Transverse colon (tissue), 4 donors: ENCODE measurements around the gene PDZRN3. TPM values are rescaled to one million over a fixed set of nuclear protein-coding genes. Genes with fewer than 3 reads are reported as not detected.

Source experiments
- DNase-seq: peaks from one replicate; pipeline ENCODE4 v3.0.0-alpha.2; 2019
- H3K27ac ChIP-seq, 4 donors: fragments of 200-600 bp; sonication (generic); 2 replicates each; pipeline ENCODE4 v1.5.1; 2016 to 2018; ENCODE audit warnings: inconsistent platforms in 4 of 4
- H3K27me3 ChIP-seq: fragments of 200-600 bp; sonication (generic); 2 replicates; pipeline ENCODE4 v1.5.1; 2017; ENCODE audit warnings: inconsistent platforms
- H3K36me3 ChIP-seq, 4 donors: fragments of 200-600 bp; sonication (generic); 2 replicates each; pipeline ENCODE4 v1.5.1; 2017 to 2019; ENCODE audit warnings: inconsistent platforms in 4 of 4
- H3K4me1 ChIP-seq, 4 donors: fragments of 200-600 bp; sonication (generic); 2 replicates each; pipeline ENCODE4 v1.5.1; 2017 to 2020; ENCODE audit warnings: inconsistent platforms in 4 of 4
- H3K4me3 ChIP-seq, 4 donors: fragments of 200-600 bp; sonication (generic); 1 replicate in 1 of 4; 2 replicates in 3 of 4; pipeline versions ENCODE4 v1.5.1 to v1.6.1; 2017 to 2019; ENCODE audit warnings: inconsistent platforms in 4 of 4
- H3K9me3 ChIP-seq, 2 donors: fragments of 200-600 bp; sonication (generic); 2 replicates each; pipeline ENCODE4 v1.5.1; 2017 to 2019; ENCODE audit warnings: inconsistent platforms in 2 of 2
- CTCF ChIP-seq, 5 experiments: fragments of 200-600 bp in 3 of 5; fragments of 450-650 bp in 2 of 5; sonication (generic) in 3 of 5; IDR thresholded peaks; 1 replicate in 2 of 5; 2 replicates in 3 of 5; pipeline ENCODE4 v1.5.1; 2016 to 2017; ENCODE audit warnings: antibody characterized with exemption in 5 of 5, inconsistent platforms in 3 of 5, mild to moderate bottlenecking in 2 of 5, moderate library complexity in 1 of 5
- EP300 ChIP-seq: sonication (generic); formaldehyde crosslinking; IDR thresholded peaks from one replicate; pipeline ENCODE4 v1.6.1; 2017; ENCODE audit warnings: antibody characterized with exemption, low read depth
- POLR2A ChIP-seq: fragments of 450-650 bp; IDR thresholded peaks from one replicate; pipeline ENCODE4 v1.6.1; 2016; ENCODE audit warnings: antibody characterized with exemption, mild to moderate bottlenecking, moderate library complexity
- POLR2AphosphoS5 ChIP-seq, 3 donors: sonication (generic); formaldehyde crosslinking; IDR thresholded peaks; one replicate each; pipeline ENCODE4 v1.6.1; 2016; ENCODE audit warnings: antibody characterized with exemption in 3 of 3
- WGBS, 2 donors: methylation state at CpG; one replicate each; pipeline ENCODE4 v1.1.5; 2018; ENCODE audit warnings: low coverage in 1 of 2; 5-methylcytosine and 5-hydroxymethylcytosine counted together
- in situ Hi-C, 4 donors: fragments of 200-750 bp; cut with MboI; loops; one replicate each; pipeline versions ENCODE4 v1.15.0 to v1.15.1; 2017; ENCODE audit warnings: low sequenced_read_pairs in 3 of 4, low pct_ligation_motif_present in 1 of 4, low pct_unique_long_range_greater_than_20kb in 1 of 4
- intact Hi-C: fragments of 100-400 bp; cut with DNase I; formaldehyde crosslinking; loops from one replicate; pipeline ENCODE4 v1.15.1; 2023; ENCODE audit warnings: low total_unique reads
- total RNA-seq, 4 donors: library from RNA; depleted of rRNA; stranded (reverse); fragments of >200 nt; gene quantifications; one replicate each; pipeline ENCODE4 v1.1.0, GENCODE V29; 2016

The PDZRN3 gene
- 100 to 1,000 TPM in 2 of 4 donors, 10 to 100 TPM in 2; 31.9 to 191 (median 75.3) TPM for total RNA-seq

DNA sequence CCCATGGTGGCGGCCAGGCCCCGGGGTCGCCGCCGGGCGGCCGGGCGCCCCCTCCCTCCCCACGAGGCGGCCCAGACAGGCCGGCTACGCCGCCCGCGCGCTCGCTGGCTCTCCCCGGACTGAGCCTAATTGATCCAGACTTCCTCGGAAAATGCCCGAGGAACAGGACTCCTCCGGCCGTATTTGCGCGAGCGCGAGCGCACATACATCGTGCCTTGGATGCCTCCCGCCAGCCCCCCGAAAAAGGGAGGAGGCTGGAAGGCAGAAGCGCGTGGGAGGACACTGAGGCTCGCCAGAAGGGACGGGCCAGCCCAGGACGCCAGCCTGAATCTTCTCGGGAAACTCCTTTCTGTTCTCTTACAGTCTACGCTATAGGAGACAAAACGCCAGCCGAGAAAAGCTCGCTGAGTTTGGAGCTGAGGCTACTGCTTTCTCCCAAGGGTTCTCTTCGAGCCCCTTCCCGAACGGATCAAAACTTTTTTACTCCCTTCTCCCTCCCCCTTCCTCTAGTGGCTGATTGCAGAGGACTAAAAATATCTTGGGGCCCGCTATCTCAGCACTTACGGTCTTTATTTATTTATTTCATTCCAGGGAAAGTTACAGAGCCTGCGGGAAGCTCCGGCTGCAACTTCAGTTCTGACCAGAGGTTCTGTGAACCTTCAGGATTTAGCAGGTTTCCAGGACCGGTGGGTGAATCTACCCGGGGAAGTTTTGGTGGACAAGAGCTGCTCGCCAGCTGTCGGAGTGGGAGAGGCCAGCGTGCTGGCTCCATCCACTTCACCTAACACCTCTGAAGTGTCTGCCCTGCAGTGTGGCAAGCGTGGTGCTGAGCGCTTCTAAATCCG is at the start of gene PDZRN3:
Gene PDZRN3 (minus strand): TSS at position 121 of the 845 bp plus-strand sequence.
- no peaks in the 10 kb centered on the region for H3K36me3 ChIP-seq
- H3K4me3 ChIP-seq: peak within 1 kb of the TSS; percentile 72 to 81 (median 75)
- WGBS, 2 donors: 4% methylated on average over 30 of the region's 55 CpGs; no CpG with 5 or more reads in 1 of the 2 donors
- intact Hi-C loops: loop anchor here (2.0 to 10.0 kb wide), 4 partner anchors 102 to 220 kb away; no protein-coding TSS in a partner anchor
- H3K4me1 ChIP-seq: peaks cover 0 to 23% (median 17%) of the 10 kb centered on the region in 4 donors
- peak within 1 kb of the TSS; percentile 86 to 93 (median 90) for H3K27ac ChIP-seq
- TF ChIP-seq CTCF (IDR thresholded peaks at IDR 0.05): peak in 1 of 5 experiments; percentile 12
- no peak for TF ChIP-seq EP300
- peak; percentile 60 to 80 (median 69) for TF ChIP-seq POLR2AphosphoS5 (IDR thresholded peaks at IDR 0.05)
- TF ChIP-seq POLR2A: no peak
- in situ Hi-C loops: loop anchor here in 1 of 4 donors (25.0 kb wide), 1 partner anchor 113 kb away; no protein-coding TSS in a partner anchor
- no peaks in the 10 kb centered on the region for H3K27me3 ChIP-seq
- H3K9me3 ChIP-seq: no peaks in the 10 kb centered on the region
- peak; percentile 65 for DNase-seq

GRCh38 chr3:73674280-73674679 is 49.5 kb upstream of the PDZRN3 start:
- Histone ChIP-seq H3K27me3 (no peaks in the 10 kb centered on the region), H3K4me3 (no peak overlapping the region), H3K4me1 (no peaks in the 10 kb centered on the region), H3K9me3 (no peaks in the 10 kb centered on the region), H3K36me3 (no peaks in the 10 kb centered on the region), H3K27ac (no peak overlapping the region)
- intact Hi-C loops (no loop called here), in situ Hi-C loops (no loop called here)
- WGBS, 2 donors: 76 to 96% methylated on average over 3 to 5 of the region's 5 CpGs
- no peak for DNase-seq
- no peak for TF ChIP-seq CTCF (IDR thresholded peaks at IDR 0.05)
- no peak for TF ChIP-seq EP300
- no peak for TF ChIP-seq POLR2AphosphoS5 (IDR thresholded peaks at IDR 0.05)
- TF ChIP-seq POLR2A: no peak

DNA sequence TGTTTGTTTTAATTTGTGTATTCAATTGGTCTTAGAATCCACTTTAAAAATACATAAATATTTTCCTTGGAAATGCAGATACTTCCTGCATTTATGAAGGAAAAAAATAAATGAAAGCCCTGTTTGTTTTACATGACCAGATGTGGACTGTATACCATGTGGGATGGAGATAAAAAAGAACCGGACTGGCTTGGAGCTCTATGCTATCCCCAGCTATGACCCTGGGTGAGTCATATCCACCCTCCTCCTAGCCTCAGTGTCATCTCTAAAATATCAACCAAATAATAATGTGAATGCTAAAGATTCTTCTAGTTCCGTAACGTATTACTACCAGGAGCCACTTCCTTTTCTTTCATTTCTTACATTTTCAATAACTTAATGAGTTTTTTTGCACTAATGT is 44.5 kb upstream of the PDZRN3 start:
- H3K27me3 ChIP-seq: no peaks in the 10 kb centered on the region
- in situ Hi-C loops (no loop called here), intact Hi-C loops (no loop called here)
- H3K4me3 ChIP-seq: no peak overlapping the region
- DNase-seq: no peak
- 67 to 75% methylated on average over 3 of the region's 3 CpGs for WGBS, 2 donors
- H3K27ac ChIP-seq: no peak overlapping the region
- no peaks in the 10 kb centered on the region for H3K36me3 ChIP-seq
- no peaks in the 10 kb centered on the region for H3K9me3 ChIP-seq
- H3K4me1 ChIP-seq: no peaks in the 10 kb centered on the region
- TF ChIP-seq POLR2A: no peak
- TF ChIP-seq CTCF (IDR thresholded peaks at IDR 0.05): no peak
- no peak for TF ChIP-seq POLR2AphosphoS5 (IDR thresholded peaks at IDR 0.05)
- TF ChIP-seq EP300: no peak

DNA sequence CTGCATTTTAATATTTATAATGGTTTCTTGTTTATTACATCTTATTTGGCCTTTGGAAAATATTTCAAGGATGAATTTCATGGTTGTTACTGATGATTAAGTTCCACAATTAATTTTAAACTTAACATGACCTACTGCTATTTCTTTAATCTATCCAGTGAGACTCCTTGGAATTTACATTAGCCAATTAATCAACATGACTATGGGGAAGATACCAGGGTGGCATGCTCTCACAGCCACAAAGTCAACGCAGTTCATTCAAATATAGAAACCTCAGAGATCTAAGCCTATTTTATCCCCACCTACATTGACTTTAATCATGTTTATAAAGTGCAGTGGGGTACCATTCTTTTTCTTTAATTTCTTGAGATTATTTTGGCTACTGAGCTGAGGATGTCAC is 43.6 kb upstream of the PDZRN3 start:
- DNase-seq: no peak
- Histone ChIP-seq H3K27ac (no peak overlapping the region), H3K4me1 (no peaks in the 10 kb centered on the region), H3K9me3 (no peaks in the 10 kb centered on the region), H3K27me3 (no peaks in the 10 kb centered on the region), H3K36me3 (no peaks in the 10 kb centered on the region), H3K4me3 (no peak overlapping the region)
- intact Hi-C loops (no loop called here), in situ Hi-C loops (no loop called here)
- no peak for TF ChIP-seq POLR2AphosphoS5 (IDR thresholded peaks at IDR 0.05)
- 76 to 91% methylated on average over 1 of the region's 1 CpG for WGBS, 2 donors
